Skeletal muscle cell (primary cell): Measurements from ENCODE around the gene MYRIP.
"Not testable (repeated sequence)": the region's sequence is repeated elsewhere in the genome, so short reads cannot be mapped to it uniquely, and the experiment has no call there.

Source experiments
- DNase-seq: peaks from one replicate; pipeline ENCODE4 v3.0.0-alpha.2; 2010; ENCODE audit warnings: low read depth
- H3K4me3 ChIP-seq: 2 replicates; pipeline ENCODE4 v1.5.1; 2011; ENCODE audit warnings: low read depth, mild to moderate bottlenecking, control low read depth, low read length, moderate library complexity

The MYRIP gene

DNA sequence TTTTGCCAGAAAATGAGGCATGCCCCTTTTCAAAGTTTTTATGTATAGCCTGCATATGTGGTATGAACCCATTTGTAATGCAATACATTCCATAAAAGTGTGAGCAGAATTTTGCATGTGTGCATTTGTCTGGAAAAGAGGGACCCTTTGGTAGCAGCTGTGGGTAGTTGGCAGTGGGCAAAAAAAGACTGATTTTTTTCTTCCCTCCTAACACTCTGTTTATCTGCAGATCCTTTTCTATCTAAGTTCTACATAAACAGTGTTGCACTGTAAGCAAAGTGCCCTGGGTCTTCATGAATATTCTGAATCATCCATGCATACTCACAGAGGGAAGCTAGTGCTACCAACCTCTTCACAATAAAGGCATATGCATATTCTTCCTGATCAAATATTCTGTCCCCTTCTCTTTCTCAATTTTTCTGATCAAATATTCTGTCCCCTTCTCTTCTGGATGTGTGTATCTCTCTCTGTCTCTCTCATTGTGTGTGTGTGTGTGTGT, 288.9 kb downstream of the MYRIP start:
- no peak overlapping the region for H3K4me3 ChIP-seq
- DNase-seq: no peak

DNA sequence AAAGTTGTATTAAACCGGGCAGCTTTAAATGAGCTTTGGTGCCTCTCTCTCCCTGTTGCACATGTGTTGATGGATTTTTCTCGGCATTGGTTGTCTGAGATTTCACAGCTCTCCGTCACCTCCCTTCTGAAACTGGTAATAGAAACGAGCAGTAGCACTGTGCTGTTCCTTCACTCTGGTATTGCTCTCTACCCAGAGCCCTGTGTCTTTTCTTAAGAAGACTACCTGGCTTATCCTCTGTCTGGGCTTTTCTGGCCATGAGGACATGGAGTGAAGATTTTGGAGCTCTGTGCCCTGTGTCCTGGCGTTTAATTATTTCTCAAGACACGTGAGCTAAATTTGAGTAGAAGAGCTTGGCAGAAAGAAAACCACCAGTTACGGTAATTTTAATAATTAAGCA, 290.5 kb downstream of the MYRIP start:
- DNase-seq: no peak
- no peak overlapping the region for H3K4me3 ChIP-seq

DNA sequence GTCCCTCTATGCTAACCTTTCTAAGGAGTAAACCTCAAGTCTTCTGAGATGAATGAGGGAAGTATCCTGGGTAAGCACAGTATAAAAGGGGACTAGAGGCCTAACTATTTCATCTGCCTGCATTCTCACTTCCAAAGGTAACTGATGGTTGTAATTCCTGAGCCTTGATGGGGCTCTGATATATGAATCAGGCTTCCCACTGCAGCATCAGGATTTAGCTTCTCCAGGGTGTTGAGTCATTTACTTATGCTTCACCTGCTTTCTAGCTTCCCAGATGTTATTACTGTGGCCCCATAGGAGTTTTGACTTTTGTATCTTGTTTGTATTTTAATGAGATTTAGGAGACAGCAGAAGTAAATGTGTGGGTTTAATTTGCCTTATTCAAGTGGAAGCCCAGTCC, 292.8 kb downstream of the MYRIP start:
- DNase-seq: no peak
- H3K4me3 ChIP-seq: no peak overlapping the region

DNA sequence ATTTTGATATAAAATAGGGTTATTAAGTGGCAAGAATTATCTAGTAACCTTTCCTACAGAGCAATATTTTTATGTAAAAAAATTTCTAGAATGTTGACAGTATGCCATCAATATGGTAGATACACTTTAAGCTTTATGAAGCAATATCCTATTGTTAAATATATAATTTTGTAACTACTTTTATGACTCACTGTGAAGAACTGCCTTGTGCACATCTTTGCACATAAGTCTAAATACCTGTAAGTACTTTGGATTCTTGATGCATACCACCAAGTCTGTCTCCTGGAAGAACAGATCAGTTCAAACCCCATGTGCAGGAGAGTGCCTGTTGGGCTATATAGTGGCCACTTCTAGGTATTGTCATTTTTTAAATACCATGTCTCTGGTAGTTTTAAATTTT, 294.4 kb downstream of the MYRIP start:
- no peak for DNase-seq
- no peak overlapping the region for H3K4me3 ChIP-seq

DNA sequence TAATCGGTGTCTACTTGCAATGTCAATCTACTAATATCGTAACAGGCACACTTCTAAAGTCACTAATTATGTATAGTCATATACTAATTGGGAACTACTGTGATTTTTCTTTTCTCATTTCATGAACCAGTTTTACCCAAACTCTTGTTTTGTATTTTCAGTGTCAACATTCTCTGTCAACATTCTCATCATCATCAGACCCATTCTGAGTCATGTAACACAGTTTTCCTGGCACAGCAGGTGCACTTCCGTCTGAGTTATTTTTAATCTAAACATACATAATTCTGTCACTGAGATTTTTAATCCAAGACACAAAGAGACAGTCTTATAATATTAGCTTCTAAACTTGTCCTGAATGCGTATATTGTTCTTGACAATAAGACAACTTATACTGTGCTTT, 295.0 kb downstream of the MYRIP start:
- no peak overlapping the region for H3K4me3 ChIP-seq
- no peak for DNase-seq

DNA sequence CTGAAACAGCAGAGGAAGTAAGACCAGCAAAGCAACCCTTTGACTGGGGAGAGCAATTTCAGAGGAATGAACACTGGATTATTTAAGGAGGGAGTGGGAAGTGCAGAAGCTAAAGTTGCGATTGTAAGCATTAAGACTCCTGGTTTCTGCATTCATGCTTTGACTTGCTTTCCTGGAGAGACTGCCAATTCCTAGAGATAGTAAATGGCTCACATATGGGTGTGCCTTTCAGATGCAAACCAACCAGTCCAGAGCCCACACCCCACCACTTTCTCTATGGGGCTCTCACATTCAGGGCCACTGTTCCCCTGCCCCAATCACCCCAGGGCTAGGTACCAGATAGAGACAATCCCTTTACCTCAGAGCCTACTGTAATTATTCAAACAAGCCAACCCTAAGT, 299.2 kb downstream of the MYRIP start:
- H3K4me3 ChIP-seq: no peak overlapping the region
- DNase-seq: no peak

DNA sequence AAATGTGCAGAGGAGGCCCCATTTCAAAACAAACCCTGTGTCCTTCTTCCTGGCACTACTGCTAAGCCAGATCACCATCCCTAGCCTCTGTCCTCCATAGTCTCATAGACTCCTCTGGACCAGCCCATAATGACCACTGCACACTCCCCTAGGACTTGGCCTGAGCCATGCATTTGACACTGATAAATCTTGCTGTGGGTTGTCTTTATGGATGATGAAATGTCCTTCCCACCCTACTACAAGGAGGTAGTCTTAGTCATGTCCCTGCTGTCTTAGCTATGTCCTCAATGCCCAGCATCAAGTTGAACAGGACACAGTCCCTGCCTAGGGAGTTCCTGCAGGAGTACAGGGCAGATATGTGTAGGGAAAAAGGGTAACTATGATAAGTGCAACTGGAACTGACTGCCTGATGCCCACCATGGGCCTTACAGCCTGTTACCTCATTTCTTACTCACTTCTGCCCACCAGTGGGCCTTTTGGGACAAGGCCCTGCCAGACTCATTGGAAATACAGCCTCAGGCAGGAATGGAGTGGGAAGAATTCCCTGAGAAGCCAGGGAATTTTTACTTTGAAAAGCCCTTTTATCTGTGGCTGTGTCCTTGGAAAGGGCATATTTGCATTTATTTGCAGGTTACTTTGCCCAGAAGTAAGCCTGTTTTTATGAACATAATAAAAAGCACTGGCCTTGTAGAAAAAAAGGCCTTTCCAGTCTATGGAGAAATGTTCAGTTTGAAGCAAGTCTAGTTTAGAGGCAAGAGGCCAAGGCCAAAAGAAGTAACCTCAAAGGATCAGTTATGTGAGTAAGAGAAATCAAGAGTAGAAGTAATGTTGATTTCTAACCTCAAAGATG, 300.5 kb downstream of the MYRIP start:
- DNase-seq: no peak
- no peak overlapping the region for H3K4me3 ChIP-seq

DNA sequence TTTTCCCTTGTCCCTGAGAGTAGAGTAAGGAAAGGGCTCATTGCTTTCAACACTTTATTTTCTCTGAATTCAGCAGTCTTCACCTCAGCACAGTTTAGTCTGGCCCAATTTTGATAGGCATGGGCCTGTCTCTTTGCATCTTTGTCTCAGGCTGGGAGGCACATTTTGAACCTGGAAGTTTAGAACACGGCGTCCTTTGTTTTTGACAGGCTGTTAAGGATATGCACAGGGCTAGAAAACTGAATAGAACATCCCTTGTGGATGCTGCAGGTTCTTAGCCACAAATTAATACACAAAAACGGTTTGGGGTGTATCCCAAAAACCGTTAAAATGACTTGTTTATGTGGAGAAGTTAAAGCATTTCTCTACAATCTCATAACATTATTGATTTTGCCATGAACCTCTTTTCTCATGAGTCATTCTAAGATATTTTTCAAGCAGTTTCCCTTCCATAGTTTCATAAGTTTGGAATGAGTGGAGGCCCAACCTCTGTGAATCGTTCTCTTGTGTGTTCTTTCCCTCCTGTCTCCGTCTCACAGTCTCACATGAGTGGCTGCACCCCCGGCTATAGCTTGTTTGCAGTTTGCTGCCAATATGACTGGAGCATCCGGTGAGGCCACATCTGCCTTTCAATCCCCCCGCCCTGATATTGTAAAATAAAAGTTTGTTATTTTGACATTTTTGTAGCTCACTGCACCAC, 307.2 kb downstream of the MYRIP start:
- no peak overlapping the region for H3K4me3 ChIP-seq
- peak; percentile 72 for DNase-seq

DNA sequence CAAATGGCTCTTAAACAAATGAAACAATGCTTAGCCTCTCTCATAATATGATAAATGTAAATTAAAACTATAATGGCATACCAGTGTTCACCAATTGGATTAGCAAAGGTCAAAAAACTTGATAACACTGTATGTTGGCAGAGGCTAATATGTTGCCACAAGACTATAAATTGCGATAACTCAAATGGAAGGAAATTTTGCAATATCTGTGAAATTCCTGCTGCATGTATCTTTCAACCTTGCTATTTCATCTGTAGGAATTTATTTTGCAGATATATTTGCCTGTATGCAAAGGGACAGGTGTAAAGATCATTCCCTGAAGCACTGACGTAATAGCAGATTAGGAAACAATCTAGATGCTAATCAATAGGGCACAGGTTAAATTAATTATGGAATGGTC, 308.7 kb downstream of the MYRIP start:
- no peak overlapping the region for H3K4me3 ChIP-seq
- no peak for DNase-seq

DNA sequence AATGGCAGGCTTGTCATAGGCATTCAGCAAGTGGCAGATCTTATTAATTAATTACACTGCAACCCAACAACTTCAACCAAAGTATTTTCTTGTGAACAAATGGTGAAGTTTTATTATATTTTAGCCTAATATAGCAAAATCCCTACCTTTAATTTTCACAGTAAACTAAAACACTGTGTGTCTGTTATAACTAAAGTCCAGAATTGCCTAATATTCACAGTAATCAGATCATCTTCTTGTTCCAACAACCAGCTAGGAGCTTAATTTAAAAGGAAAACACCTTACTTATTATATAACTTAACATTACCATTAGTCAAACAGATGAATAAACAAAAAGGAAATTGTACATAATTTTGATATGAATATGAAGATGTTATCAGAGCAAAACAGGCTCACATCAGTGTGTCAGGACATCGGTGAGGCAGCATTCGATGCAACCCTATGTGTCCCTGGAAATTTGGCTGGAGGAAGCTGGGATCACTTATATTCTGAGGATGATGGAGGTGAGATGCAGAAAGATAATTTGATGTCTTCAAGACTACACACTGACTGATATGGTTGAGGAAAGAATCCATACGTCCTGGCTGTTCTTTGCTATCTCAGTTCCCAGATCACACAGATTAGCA, 310.8 kb downstream of the MYRIP start:
- no peak overlapping the region for H3K4me3 ChIP-seq
- no peak for DNase-seq

DNA sequence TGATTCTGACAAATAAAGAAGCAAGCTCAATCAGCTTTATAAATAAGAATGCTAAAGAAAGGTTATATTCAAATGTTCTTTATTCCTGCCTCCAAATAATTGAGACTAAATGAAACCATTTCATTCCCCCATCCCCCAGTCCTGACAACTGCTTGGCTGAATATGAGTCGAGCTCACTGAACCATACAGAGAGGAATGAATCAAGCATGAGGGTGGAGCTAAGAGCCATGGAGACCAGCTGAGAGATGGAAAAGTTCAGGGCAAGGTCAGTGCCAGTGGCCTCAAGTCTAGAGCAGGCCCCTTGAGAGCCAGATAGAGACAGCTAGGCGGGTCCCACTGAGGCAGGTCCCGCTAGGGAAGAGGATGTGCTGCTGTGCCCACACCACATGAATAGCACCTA, 311.4 kb downstream of the MYRIP start:
- H3K4me3 ChIP-seq: no peak overlapping the region

DNA sequence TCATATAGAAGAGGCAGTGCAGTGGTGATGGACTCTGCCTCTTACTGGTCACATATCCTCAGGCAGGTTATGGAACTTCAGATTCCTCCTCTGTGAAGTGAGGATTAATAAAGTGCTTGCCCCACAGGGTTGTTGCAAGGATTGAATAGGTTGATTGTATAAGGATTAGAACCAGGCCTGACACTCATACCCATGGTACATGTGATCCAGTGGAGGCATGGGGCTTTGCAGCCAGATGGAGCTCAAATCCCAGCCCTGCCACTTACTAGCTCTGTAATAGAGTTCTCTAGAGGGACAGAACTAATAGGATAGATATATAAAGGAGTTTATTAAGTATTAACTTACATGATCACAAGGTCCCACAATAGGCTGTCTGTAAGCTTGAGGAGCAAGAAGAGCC, 315.5 kb downstream of the MYRIP start:
- H3K4me3 ChIP-seq: no peak overlapping the region
- no peak for DNase-seq

More for the DNA sequence above, 311.4 kb downstream of the MYRIP start:
- DNase-seq: no peak

DNA sequence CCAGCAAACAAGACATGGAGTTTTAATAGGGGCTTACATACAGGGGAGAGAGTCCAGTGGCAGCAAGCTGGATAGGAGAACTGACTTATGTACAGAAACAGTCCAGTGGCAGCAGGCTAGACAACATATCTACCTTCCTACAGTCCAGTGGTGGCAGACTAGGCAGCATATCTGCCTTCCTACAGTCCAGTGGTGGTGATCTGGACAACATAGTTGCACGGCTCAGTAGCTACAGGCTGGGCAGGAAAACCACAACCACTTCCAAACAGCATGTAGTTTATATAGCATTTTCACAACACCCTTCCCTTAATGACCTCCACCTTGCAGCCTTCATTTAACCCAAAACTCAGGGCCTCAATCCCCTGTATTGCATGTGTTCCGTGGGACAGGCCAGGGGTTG, 318.8 kb downstream of the MYRIP start:
- H3K4me3 ChIP-seq: no peak overlapping the region
- DNase-seq: no peak

DNA sequence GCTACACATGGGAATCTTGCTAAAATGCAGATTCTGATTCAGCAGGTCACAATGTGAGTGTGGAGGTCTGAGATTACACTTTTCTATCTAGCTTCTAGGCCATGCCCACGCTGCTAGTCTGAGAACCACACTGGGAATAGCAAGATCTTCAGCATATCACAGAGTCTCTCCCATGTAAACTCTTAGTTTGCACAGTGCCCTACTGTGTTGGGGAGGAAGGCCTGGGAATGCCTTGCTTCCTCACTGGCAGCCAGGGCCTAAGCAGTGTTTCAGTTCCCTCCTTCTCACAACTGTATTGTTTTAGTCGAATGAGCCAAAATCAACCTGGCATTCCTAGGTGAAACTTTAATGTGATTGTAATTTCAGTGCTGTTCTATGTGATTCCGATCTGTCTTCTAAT, 320.1 kb downstream of the MYRIP start:
- no peak overlapping the region for H3K4me3 ChIP-seq
- no peak for DNase-seq

DNA sequence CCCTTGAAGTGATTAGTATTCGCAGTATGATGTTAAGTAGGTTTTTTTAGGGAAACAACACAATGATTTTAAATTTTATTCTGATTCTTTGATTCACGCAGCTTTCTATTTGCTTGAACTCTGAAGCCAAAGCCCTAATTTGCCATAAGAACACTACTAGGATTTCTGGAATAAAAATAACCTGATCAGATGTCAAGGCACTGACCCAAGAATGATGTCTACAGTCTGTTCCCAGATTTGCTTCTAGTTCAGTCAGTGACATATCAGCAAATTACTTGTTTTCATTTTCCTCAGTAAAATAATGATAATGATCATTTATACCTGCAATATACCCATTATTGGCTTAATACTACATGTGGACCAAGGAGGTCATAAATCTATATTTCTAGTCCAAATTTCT, 320.6 kb downstream of the MYRIP start:
- no peak overlapping the region for H3K4me3 ChIP-seq
- no peak for DNase-seq

DNA sequence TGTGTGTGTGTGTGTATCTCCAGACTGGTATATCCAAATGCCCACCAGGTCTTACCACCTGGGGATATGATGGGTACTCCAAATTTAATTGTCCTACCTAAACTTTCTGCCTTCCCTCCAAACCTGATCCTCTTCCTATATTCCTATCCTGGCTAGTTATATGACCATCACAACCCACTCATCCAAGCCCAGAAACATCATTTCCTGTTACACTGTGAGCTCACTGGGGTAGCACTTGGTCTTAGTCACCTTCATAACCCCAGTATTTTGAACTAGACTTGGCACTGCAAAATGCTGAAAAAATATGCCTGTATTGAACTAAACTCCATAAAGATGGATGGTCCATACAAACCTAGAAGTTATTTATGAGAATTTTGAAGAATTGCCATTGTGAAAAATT, 321.3 kb downstream of the MYRIP start:
- no peak for DNase-seq

DNA sequence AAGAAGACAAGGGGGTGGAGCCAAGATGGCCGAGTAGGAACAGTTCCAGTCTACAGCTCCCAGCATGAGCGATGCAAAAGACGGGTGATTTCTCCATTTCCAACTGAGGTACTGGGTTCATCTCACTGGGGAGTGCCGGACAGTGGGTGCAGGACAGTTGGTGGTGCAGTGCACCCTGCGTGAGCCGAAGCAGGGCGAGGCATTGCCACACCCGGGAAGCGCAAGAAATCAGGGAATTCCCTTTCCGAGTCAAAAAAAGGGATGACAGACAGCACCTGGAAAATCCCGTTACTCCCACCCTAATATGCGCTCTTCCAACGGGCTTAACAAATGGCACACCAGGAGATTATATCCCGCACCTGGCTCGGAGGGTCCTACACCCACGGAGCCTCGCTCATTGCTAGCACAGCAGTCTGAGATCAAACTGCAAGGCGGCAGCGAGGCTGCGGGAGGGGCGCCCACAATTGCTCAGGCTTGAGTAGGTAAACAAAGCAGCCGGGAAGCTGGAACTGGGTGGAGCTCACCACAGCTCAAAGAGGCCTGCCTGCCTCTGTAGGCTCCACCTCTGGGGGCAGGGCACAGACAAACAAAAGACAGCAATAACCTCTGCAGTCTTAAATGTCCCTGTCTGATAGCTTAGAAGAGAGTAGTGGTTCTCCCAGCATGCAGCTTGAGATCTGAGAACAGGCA, 324.6 kb downstream of the MYRIP start:
- not testable (repeated sequence) for DNase-seq, H3K4me3 ChIP-seq

More for the DNA sequence above, 321.3 kb downstream of the MYRIP start:
- no peak overlapping the region for H3K4me3 ChIP-seq

DNA sequence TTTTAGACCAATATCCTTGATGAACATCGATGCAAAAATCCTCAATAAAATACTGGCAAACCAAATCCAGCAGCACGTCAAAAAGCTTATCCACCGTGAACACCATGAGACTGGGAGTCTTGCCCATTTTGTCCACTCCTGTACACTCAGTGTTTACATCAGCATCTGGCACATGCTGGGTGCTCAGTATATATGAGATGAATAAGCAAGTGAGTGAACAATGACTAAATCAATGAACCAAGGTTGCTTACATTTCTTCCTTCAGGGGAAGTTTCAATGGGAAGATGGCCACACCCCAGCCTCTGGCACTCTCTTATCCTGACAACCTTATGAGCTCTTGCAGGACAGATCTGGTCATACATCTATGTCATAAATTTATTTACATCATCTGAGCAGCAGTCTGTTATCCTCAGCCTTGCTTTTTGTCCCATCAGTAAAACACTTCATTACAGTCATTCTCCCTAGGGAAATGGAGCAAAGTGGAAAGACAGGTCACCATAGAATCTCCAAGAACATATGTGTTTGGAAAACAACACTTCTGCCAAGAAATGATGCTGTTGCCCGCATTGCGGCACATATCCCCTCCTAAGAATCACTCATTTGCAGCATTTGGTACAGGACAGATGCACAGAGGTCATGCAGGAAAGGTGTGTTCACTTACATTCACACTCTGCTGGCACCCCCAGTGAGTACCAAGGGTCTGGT, 328.3 kb downstream of the MYRIP start:
- DNase-seq: peak; percentile 43
- H3K4me3 ChIP-seq: no peak overlapping the region
